Fibroblast of skin of right biceps (primary cell): ENCODE data around the gene FYCO1.

Source experiments
- DNase-seq: peaks from one replicate; pipeline ENCODE4 v3.0.0-alpha.2; 2013

FYCO1 gene

GRCh38 chr3:45958321-45958791, 37.3 kb downstream of the FYCO1 start:
- DNase-seq, result peak; percentile 52

GRCh38 chr3:45957586-45957985, 38.0 kb downstream of the FYCO1 start:
- DNase-seq, result no peak

GRCh38 chr3:45955706-45956105, 39.9 kb downstream of the FYCO1 start:
- no peak for DNase-seq

GRCh38 chr3:45955017-45955647, 40.5 kb downstream of the FYCO1 start:
- DNase-seq, result no peak

- no peak for DNase-seq
Observed at GRCh38 chr3:45954306-45954705, 41.3 kb downstream of the FYCO1 start.

GRCh38 chr3:45953536-45953935, 42.1 kb downstream of the FYCO1 start:
- no peak for DNase-seq

GRCh38 chr3:45952456-45952855, 43.2 kb downstream of the FYCO1 start:
- no peak for DNase-seq

- DNase-seq, result no peak
Observed at GRCh38 chr3:45951946-45952345, 43.7 kb downstream of the FYCO1 start.

- no peak for DNase-seq
Observed at GRCh38 chr3:45950686-45951600, 44.7 kb downstream of the FYCO1 start.

- DNase-seq, result no peak
Observed at GRCh38 chr3:45950131-45950530, 45.5 kb downstream of the FYCO1 start.

- DNase-seq, result no peak
Observed at GRCh38 chr3:45949432-45949831, 46.2 kb downstream of the FYCO1 start.

- DNase-seq, result no peak
Observed at GRCh38 chr3:45948881-45949280, 46.7 kb downstream of the FYCO1 start.

- peak; percentile 72 for DNase-seq
Observed at GRCh38 chr3:45948311-45948781, 47.3 kb downstream of the FYCO1 start.

GRCh38 chr3:45947361-45947760, 48.3 kb downstream of the FYCO1 start:
- DNase-seq, result peak; percentile 30

GRCh38 chr3:45946875-45947274, 48.7 kb downstream of the FYCO1 start:
- DNase-seq, result no peak

- peak; percentile 40 for DNase-seq
Observed at GRCh38 chr3:45946307-45946706, 49.3 kb downstream of the FYCO1 start.

- DNase-seq, result no peak
Observed at GRCh38 chr3:45944830-45945620, 50.6 kb downstream of the FYCO1 start.

- DNase-seq, result peak; percentile 22
Observed at GRCh38 chr3:45943207-45943846, 52.3 kb downstream of the FYCO1 start, which contains the start of gene CXCR6. Gene CXCR6, plus strand, starts transcription at chr3:45943464. Its CDS starts 3,018 bp downstream, at chr3:45946482.

- no peak for DNase-seq
Observed at GRCh38 chr3:45942051-45942825, 53.4 kb downstream of the FYCO1 start.

- no peak for DNase-seq
Observed at GRCh38 chr3:45940781-45941365, 54.8 kb downstream of the FYCO1 start.
